ENCODE data around the gene CCDC30. TPM values are rescaled to one million over a fixed set of nuclear protein-coding genes. Genes with fewer than 3 reads are reported as not detected.
"Not testable (repeated sequence)": the region's sequence is repeated elsewhere in the genome, so short reads cannot be mapped to it uniquely, and the experiment has no call there.

Gene CCDC30
- total RNA-seq, 1 experiment from 2014 or later = 0.34 TPM

DNA sequence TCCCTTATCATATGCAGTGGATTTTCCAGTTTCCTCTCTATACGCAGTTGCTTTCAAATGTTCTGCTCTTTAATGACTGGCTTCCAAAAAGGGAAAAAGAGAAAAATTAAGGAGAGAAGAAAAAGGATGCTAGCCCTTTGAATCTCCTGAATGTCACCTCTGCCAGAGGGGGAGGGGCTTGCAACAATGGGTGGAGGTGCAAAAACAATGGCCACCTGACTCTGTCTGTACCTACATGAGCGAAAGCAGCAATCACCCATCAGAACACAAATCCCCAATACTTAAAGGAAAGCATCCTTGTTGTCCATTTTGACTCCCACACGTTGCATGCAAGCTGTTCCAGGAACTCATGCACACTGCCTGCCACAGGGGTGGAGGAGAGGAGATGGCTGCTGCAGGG is 61.2 kb downstream of the CCDC30 start:
- DNase-seq (ENCODE audit: low read depth) = no peak

DNA sequence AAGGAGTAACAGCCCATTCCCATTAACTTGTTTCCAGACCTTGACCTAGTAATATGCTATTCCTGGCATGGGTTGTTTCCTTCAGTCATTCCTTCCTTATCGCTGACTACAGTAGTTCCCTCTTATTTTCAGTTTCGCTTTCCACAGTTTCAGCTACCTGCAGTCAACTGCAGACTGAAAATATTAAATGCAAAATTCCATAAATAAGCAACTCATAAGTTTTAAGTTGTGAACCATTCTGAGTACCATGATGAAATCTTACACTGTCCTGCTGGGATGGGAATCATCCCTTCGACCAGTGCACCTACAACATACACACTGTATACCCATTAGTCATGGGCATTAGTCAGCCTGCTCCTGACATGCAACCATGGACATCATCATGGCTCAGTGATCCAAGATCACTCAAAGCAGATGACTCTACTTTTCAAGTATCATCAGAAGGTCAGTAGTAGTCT is 66.7 kb downstream of the CCDC30 start:
- DNase-seq (ENCODE audit: low read depth) = peak; percentile 80

DNA sequence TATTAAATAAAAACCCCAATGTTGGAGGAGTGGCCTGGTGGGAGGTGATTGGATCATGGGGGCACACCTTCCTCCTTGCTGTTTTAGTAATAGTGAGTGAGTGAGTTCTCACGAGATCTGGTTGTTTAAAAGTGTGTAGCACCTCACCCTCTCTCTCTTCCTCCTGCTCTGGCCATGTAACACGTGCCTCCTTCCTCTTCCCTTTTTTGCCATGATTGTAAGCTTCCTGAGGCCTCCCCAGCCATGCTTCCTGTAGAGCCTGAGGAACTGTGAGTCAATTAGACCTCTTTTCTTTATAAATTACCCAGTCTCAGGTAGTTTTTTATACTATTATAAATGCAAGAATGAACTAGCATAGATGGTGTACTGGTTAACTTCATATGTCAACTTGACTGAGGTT is 68.0 kb downstream of the CCDC30 start:
- no peak for DNase-seq (ENCODE audit: low read depth)

DNA sequence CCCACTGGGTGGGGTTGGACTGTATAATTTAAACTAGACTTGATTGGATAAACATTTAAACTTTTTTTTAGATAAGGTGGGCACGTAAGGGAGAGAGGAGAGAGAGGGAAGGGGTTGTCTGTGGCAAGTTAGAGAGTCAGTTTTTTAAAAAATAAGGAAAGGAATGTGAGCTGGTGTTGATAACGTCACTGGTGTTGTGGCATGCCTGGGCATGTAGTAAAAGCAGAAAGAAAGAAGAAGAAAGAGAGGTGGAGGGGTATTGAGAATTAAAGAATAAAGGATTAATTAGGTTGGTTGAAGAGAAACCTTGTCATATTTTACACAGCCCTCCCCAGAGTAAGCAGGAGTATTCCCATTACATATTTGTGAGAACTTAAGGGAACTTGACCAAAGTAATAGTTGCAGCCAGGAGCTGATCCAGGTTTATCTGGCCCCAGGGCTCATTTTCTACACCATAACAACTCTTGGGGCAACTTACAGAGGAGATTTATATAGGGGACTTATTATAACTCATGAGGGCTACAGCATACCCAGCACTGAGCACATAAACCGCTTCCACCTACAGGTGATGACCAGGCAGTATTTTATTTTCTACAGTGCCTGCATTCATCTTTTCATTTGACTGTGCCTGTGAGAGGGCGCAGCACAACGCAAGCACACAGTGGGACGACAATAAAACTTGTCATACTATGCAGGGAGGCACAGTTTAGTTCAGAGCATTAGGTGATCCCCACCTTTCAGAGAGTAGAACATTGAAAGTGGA is 70.2 kb downstream of the CCDC30 start:
- DNase-seq (ENCODE audit: low read depth) = no peak

DNA sequence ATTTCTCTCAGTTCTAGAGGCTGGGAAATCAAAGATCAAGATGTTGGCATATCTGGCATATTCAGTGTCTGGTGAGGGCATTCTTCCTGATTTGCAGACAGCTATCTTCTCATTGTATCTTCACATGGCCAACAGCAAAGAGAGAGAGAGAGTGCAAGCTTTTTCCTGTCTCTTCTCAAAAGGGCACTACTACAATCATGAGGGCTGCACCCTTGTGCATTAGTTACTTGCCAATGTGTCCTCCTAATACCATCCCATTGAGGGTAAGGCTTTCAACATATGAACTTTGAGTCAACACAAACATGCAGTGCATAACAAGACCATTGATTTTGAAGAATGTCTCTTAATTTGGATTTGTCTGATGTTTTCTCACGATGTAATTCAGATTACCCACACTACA is 78.0 kb downstream of the CCDC30 start:
- DNase-seq (ENCODE audit: low read depth) = no peak

DNA sequence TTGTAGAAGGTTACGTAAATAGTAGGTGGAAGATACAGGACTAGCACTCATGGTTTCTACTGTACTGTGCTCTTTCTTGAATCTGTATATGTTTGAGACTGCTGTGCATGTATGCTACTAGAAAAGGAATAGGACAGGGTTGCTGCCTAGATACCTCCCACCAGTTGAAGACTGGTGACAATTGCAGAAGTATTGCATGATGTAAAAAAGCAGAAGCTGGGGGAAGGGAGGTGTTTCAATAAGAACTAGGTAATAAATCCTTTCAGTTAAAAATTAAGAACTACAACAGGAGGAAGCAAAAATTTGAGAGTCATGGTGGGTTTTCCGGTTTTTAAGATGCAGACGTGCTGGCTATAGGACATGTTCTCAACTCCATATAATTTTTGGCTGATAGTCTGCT is 88.1 kb downstream of the CCDC30 start:
- no peak for DNase-seq (ENCODE audit: low read depth)

DNA sequence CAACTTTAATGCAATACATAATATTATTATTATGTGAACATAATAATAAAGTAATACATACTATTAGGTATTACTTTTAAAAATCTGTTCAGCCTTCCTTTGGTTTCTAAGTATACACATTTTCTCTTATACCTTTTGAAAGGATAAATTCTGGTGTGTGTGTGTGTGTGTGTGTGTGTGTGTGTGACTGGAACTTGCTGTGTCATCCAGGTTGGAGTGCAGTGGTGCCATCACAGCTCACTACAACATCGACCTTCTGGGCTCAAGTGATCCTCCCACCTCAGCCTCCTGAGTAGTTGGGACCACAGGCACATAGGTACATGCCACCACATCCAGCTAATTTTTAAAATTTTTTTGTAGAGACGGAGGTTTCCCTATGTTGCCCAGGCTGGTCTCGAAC is 88.5 kb downstream of the CCDC30 start:
- DNase-seq (ENCODE audit: low read depth) = no peak

DNA sequence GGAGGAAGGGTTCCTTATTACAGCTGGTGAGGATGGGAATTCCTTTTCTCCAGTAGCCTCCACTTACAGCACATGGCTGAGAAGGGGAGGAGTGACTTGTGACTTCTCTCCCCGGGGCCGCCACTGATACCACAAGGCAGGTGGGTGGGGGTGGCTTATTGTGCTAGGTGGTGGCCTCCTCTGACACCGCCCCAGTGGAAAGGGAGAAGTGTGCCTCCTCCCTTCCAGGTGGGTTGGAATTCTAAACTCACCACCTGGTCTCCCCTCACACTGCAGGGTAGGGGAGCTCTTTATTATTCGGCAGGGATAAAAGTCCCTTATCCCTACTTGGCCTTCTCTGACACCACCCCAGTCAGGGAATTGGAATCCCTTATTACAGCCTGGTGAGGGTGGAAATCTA is 89.5 kb downstream of the CCDC30 start:
- DNase-seq (ENCODE audit: low read depth) = no peak

DNA sequence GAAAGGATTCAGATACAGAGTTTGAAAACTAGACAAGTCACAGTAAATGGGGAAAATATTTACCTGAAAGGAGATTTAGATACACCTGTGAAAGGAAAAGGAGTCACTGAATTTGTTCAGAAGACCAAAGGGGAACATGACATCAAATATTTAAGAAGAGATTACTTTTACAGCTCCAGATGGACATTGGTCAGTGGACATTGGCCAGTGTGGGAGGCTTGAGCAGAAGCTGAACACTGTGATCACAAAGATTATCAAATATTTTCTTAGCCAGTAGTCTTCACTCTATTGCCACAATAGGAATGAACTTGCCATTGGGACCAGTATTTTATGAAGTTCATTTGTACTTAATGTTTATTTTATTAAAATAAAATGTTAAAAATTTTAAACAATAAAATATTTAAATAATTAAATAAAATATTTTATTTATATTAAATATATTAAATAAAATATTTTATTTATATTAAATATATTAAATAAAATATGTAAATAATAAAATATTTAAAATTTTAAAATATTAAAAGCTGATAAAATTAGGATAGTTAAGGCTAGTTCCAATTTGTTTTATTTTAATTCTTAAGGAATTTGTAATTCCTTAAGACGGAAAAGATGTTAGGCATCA is 94.3 kb downstream of the CCDC30 start:
- DNase-seq (ENCODE audit: low read depth) = no peak

DNA sequence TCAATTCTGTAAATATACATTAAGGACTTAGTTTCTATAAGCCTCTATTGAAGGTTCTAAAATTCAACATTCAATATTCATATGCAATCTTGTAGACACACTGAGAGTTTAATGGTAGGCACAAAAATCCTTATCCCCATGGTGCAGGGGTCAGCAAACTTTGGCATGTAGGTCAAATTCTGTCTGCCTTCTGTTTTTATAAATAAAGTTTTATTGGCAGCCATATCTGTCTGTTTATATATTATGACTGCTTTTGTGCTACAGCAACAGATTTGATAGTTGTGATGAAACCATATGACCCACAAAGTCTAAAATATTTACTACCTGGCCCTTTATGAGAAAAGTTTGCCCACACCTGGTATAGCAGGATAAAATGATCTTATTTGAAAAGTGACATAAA is 104.0 kb downstream of the CCDC30 start:
- DNase-seq (ENCODE audit: low read depth) = no peak

DNA sequence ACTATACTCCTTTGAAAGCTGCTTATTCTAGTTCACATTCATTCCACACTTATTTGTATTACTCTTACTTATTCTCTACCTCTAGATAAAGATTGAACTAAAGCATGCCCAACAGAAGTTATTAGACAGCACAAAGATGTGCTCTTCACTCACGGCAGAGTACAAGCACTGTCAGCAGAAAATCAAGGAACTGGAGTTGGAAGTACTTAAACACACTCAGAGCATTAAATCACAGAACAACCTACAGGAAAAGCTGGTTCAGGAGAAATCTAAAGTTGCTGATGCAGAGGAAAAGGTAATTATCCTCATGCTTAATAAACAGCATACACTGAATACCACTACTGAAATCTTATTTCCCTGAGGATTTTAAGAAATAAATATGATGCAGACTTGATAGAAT is 113.8 kb downstream of the CCDC30 start:
- DNase-seq (ENCODE audit: low read depth) = no peak

DNA sequence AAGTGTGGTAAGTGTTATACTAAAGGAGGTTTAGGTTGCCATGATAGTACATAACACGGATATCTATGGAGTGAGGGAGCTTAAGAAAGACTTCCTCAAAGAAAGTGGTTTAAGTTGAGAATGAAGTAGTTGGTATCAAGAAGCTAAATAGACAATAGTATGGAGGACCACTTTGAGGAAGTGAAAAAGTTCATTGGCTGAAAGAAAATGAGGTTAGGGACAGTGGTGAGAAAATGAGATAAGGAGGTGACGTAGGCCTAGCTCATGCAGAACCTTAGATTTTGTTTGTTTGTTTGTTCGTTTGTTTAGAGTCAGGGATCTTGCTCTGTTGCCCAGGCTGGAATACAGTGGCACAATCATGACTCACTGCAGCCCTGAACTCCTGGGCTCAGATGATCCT is 122.9 kb downstream of the CCDC30 start:
- no peak for DNase-seq (ENCODE audit: low read depth)

DNA sequence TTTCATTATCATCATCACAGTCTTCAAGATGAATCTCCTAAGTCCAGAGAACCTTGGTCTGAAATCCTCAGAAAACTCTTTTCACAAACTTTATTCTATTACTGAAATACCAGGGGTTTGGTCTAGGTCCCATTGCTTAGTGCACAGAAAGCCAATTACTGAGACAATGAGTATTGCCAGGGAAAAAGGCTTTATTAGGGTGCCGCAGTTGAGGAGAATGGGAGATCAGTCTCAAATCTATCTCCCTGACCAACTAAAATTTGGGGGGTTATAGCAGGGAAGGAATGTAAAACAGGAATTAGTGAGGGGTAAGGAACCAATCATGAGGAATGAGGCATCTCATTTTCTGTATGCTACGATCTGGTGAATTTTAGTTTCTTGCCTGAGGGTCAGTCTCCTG is 124.7 kb downstream of the CCDC30 start:
- DNase-seq (ENCODE audit: low read depth) = no peak

DNA sequence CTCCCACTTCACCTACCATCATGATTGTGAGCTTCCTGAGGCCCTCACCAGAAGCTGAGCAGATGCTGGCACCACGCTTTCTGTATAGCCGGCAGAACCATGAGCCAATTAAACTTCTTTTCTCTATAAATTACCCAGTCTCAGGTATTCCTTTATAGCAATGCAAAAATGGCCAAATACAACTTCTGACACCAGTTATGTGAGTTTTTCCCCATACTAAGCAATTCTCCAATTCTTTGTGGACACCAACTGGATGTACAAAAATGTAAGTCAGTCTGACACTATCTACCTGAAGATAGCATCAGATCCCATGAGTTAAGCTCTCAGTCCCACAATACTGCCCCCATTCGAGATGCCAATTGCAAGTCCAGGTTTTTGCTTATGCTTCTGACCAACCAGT is 129.7 kb downstream of the CCDC30 start:
- no peak for DNase-seq (ENCODE audit: low read depth)

DNA sequence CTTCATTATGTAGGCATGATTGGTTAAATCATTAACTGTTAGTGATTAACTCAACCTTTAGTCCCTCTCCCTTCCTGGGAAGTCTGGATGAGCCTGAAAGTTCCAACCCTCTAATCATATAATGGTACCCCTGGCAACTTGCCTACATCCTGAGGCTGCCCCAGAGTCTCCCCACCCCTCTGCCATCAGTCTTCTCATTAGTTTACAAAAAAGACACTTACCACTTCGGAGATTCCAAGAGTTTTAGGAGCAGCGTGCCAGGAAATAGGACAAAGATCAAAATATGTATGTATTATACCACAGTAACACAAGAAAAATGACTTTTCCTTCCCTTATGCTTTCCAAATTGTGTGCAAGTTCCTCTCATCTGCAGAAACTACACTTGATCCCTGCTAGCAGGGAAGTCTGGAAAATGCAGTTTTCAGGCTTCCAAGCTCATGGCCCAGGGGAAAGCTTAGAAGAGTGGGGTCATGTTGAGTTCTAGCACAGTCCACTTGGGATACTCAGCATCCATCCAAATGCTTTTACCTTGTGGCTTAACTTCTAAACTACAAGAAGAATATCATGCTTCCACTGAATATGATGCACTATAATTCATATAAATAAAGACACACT is 130.5 kb downstream of the CCDC30 start:
- DNase-seq (ENCODE audit: low read depth) = no peak

DNA sequence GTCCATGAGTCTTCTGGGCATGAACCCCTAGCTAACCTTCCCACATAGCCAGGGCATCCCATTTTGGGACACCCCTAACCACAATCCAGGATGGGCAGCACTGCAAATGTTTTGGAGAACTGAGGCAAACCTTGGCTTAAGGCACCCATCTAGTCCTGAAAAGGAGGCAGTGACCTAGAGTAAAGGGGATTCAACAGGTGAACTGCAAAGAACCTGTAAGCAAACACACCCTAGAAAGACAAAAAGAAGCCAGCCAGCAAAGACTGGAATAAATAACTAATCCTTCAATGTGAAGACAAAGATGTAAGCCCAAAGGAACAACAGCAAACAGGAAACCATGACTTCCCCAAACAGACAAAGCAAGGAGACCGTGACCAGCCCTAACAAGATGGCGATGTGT is 138.4 kb downstream of the CCDC30 start:
- no peak for DNase-seq (ENCODE audit: low read depth)

DNA sequence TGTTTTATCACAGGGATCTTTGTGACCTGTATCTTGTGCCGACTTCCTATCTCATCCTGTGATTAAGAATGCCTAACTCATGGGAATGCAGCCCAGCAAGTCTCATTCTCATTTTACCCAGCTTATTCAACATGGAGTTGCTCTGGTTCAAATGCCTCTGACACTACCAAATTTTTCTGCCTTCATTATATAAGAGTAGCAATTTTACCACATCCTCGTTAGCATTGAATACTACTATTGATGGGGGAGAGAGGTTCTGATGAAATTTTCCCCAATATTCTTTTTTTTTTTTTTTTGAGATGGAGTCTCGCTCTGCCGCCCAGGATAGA is 150.7 kb downstream of the CCDC30 start:
- DNase-seq (ENCODE audit: low read depth) = no peak

DNA sequence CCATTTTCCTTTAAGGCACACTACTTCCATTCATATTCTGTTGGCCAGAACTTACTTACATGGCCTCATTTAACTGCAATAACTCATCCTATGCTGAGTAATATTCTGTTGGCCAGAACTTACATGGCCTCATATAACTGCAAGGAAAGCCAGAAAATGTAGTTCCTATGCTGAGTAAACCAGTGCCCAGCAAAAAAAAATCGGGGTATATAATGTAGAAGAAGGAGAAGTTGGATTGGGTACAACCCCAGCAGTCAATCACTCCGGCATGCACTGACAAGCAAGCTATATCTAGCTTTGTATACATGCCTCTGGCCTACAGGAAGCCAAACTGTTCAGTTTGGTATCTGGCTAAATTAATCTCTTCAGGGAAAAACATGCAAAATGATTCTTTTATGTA is 155.8 kb downstream of the CCDC30 start:
- DNase-seq (ENCODE audit: low read depth) = no peak

DNA sequence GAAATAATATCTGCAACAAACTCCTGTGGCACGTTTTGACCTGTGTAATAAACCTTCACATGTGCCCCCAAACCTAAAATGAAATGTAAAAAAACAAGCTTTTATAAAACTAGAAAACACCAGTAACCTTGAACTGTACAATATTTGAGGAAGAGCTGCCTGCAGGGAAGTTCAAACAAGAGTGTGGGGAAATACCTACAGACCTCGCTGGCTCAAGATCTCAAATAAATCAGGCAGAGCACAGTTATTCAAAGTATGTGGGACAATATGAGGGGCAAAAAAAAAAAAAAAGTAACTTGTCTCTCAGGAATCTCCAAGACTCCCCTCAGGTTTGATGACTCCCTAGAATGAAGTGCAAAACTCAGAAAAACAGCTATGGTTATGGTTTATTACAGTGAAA is 157.2 kb downstream of the CCDC30 start:
- DNase-seq (ENCODE audit: low read depth) = no peak

DNA sequence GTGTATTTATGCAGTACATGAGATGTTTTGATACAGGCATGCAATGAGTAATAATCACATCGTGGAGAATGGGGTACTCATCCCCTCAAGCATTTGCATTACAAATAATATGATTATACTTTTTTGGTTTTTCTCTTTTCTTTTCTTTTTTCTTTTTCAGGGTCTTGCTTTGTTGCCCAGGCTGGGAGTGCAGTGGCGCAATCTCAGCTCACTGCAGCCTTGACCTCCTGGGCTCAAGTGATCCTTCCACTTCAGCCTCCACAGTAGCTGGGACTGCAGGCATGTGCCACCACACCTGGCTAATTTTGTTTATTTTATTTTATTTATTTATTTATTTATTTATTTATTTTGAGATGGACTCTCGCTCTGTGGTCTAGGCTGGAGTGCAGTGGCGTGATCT is 158.1 kb downstream of the CCDC30 start:
- DNase-seq (ENCODE audit: low read depth) = not testable (repeated sequence)

DNA sequence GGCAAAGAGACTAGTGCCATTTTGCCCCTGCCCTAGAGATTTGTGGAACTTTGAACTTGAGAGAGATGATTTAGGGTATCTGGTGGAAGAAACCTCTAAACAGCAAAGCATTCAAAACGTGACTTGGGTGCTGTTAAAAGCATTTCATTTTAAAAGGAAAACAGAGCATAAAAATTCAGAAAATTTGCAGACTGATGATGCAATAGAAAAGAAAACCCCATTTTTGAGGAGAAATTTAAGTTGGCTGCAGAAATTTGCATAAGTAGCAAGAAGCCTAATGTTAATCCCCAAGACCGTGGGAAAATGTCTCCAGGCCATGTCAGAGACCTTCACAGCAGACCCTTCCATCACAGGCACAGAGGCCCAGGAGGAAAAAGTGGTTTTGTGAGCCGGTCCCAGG is 164.1 kb downstream of the CCDC30 start:
- not testable (repeated sequence) for DNase-seq (ENCODE audit: low read depth)

DNA sequence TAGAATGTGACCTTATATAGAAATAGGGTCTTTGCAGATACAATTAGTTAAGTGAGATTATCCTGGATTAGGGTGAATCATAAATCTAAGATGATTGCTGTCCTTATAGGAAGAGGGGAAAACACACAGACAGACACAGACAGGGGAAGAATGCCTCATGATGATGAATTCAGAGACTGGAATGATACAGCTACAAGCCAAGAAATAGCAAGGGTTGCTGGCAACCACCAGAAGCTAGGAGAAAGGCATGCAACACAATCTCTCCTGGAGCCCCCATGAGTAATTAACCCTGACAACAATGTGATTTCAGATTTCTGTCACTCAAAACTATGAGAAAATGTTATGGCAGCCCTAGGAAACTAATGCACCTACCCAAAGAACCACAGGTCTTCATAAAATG is 176.0 kb downstream of the CCDC30 start:
- no peak for DNase-seq (ENCODE audit: low read depth)

DNA sequence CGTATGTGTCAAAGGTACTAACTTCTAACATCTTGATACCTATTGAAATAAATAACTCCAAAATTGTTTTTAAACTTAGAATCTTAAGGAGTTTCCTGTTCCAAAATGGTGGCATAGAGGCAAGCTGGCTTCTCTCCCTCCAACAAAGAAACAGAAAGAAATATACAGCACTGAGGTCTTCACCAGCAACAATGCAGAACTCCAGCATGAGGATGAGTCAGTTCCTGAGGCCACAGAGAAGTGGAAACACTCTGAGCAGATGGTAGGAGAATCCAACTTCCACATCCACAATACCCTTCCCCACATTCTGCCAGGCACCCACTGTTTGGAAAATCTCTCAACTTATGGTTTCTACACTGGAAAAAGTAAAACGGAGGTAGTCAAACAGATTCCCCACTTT is 183.0 kb downstream of the CCDC30 start:
- DNase-seq (ENCODE audit: low read depth) = peak; percentile 4

Data from M059J (cell line).